Measurements from ENCODE around the gene FEV.

- no peak for TF ChIP-seq GATA3 (IDR thresholded peaks at IDR 0.05; ENCODE audit: borderline replicate concordance)
- TF ChIP-seq, protein P1, sequence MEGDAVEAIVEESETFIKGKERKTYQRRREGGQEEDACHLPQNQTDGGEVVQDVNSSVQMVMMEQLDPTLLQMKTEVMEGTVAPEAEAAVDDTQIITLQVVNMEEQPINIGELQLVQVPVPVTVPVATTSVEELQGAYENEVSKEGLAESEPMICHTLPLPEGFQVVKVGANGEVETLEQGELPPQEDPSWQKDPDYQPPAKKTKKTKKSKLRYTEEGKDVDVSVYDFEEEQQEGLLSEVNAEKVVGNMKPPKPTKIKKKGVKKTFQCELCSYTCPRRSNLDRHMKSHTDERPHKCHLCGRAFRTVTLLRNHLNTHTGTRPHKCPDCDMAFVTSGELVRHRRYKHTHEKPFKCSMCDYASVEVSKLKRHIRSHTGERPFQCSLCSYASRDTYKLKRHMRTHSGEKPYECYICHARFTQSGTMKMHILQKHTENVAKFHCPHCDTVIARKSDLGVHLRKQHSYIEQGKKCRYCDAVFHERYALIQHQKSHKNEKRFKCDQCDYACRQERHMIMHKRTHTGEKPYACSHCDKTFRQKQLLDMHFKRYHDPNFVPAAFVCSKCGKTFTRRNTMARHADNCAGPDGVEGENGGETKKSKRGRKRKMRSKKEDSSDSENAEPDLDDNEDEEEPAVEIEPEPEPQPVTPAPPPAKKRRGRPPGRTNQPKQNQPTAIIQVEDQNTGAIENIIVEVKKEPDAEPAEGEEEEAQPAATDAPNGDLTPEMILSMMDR (IDR thresholded peaks at IDR 0.05) = no peak
- no peak for TF ChIP-seq CBX8 (IDR thresholded peaks at IDR 0.05)
- TF ChIP-seq MYC (IDR thresholded peaks at IDR 0.05; ENCODE audit: borderline replicate concordance, low read length) = no peak
- no peak for TF ChIP-seq CEBPB (IDR thresholded peaks at IDR 0.05)
- TF ChIP-seq, protein P2, sequence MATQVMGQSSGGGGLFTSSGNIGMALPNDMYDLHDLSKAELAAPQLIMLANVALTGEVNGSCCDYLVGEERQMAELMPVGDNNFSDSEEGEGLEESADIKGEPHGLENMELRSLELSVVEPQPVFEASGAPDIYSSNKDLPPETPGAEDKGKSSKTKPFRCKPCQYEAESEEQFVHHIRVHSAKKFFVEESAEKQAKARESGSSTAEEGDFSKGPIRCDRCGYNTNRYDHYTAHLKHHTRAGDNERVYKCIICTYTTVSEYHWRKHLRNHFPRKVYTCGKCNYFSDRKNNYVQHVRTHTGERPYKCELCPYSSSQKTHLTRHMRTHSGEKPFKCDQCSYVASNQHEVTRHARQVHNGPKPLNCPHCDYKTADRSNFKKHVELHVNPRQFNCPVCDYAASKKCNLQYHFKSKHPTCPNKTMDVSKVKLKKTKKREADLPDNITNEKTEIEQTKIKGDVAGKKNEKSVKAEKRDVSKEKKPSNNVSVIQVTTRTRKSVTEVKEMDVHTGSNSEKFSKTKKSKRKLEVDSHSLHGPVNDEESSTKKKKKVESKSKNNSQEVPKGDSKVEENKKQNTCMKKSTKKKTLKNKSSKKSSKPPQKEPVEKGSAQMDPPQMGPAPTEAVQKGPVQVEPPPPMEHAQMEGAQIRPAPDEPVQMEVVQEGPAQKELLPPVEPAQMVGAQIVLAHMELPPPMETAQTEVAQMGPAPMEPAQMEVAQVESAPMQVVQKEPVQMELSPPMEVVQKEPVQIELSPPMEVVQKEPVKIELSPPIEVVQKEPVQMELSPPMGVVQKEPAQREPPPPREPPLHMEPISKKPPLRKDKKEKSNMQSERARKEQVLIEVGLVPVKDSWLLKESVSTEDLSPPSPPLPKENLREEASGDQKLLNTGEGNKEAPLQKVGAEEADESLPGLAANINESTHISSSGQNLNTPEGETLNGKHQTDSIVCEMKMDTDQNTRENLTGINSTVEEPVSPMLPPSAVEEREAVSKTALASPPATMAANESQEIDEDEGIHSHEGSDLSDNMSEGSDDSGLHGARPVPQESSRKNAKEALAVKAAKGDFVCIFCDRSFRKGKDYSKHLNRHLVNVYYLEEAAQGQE (IDR thresholded peaks at IDR 0.05) = no peak
- TF ChIP-seq RNF2 (IDR thresholded peaks at IDR 0.05; ENCODE audit: borderline replicate concordance, low read depth) = no peak
- TF ChIP-seq RFX5 (IDR thresholded peaks at IDR 0.05) = no peak
- TF ChIP-seq EHMT2 (IDR thresholded peaks at IDR 0.05; ENCODE audit: low read depth) = no peak
- TF ChIP-seq USF2 (IDR thresholded peaks at IDR 0.05) = no peak
- no peak for TF ChIP-seq JUNB (IDR thresholded peaks at IDR 0.05)
- no peak for TF ChIP-seq MAFK (IDR thresholded peaks at IDR 0.05; ENCODE audit: partially characterized antibody)
These were observed 3.0 kb downstream of the FEV start for GRCh38 chr2:218981881-218982585.

Measured in A549 (cell line).